NB4 (cell line): ENCODE measurements around the gene CDK11B.

Experiments
- CTCF ChIP-seq: IDR thresholded peaks from one replicate; pipeline ENCODE4 v1.5.1; 2012; ENCODE audit warnings: low read depth, low read length
- MAX ChIP-seq: IDR thresholded peaks from 2 replicates; pipeline ENCODE4 v1.6.1; 2011; ENCODE audit warnings: low read depth, low read length
- MYC ChIP-seq: IDR thresholded peaks from 2 replicates; pipeline ENCODE4 v1.6.1; 2011; ENCODE audit warnings: low read depth, low read length
- POLR2A ChIP-seq: IDR thresholded peaks from 2 replicates; pipeline ENCODE4 v1.6.1; 2011; ENCODE audit warnings: mild to moderate bottlenecking; ENCODE audit not compliant: insufficient read length; ENCODE audit errors: extremely low read depth

- TF ChIP-seq CTCF (no peak), MAX (no peak; the same call in 1 of the 2 replicates), POLR2A (peak; percentile 4), MYC (peak; percentile 51; the same call in 1 of the 2 replicates)
Measured at GRCh38 chr1:1614954-1615255, 43.9 kb downstream of the CDK11B start.
